GM19463 (cell line): Measurements from ENCODE around the gene LIN9.
"Not testable (repeated sequence)": the region's sequence is repeated elsewhere in the genome, so short reads cannot be mapped to it uniquely, and the experiment has no call there.

ENCODE experiments used
- ATAC-seq: cut with Tn5 transposase; IDR thresholded peaks from one replicate; pipeline ENCODE4 v1.9.1; 2021; ENCODE audit warnings: mild to moderate bottlenecking, moderate library complexity; ENCODE audit not compliant: unreplicated experiment

Gene LIN9

GRCh38 chr1:226216056-226216455, 92.9 kb downstream of the LIN9 start:
- ATAC-seq = no peak

- ATAC-seq = no peak
Measured at GRCh38 chr1:226215239-226215638, 93.7 kb downstream of the LIN9 start.

- ATAC-seq = no peak
Measured at GRCh38 chr1:226212545-226212944, 96.4 kb downstream of the LIN9 start.

GRCh38 chr1:226211181-226211821, 97.7 kb downstream of the LIN9 start:
- no peak for ATAC-seq

GRCh38 chr1:226210571-226211176, 98.3 kb downstream of the LIN9 start:
- no peak for ATAC-seq

- no peak for ATAC-seq
Measured at GRCh38 chr1:226209307-226210059, 99.5 kb downstream of the LIN9 start.

GRCh38 chr1:226207048-226207447, 101.9 kb downstream of the LIN9 start:
- ATAC-seq = no peak

GRCh38 chr1:226204198-226204597, 104.8 kb downstream of the LIN9 start:
- no peak for ATAC-seq

- no peak for ATAC-seq
Measured at GRCh38 chr1:226203655-226204054, 105.3 kb downstream of the LIN9 start.

- ATAC-seq = no peak
Measured at GRCh38 chr1:226203240-226203639, 105.7 kb downstream of the LIN9 start.

GRCh38 chr1:226202666-226203065, 106.3 kb downstream of the LIN9 start:
- not testable (repeated sequence) for ATAC-seq

GRCh38 chr1:226202246-226202645, 106.7 kb downstream of the LIN9 start:
- no peak for ATAC-seq

GRCh38 chr1:226201029-226201593, 107.9 kb downstream of the LIN9 start:
- peak; percentile 49 for ATAC-seq

GRCh38 chr1:226199971-226200370, 109.0 kb downstream of the LIN9 start:
- no peak for ATAC-seq

GRCh38 chr1:226195144-226195543, 113.8 kb downstream of the LIN9 start:
- ATAC-seq = no peak

- no peak for ATAC-seq
Measured at GRCh38 chr1:226187380-226187779, 121.6 kb downstream of the LIN9 start.

- no peak for ATAC-seq
Measured at GRCh38 chr1:226187019-226187322, 122.0 kb downstream of the LIN9 start.

- ATAC-seq = peak; percentile 95
Measured at GRCh38 chr1:226186124-226187018, 122.6 kb downstream of the LIN9 start, which contains the start of gene ACBD3. TSS of gene ACBD3 (minus strand) at chr1:226186741. CDS start at chr1:226186675, 66 bp downstream.

GRCh38 chr1:226185141-226186036, 123.6 kb downstream of the LIN9 start:
- ATAC-seq = no peak
